H1 (cell line): ENCODE results near the gene TVP23A. TPM values are rescaled to one million over a fixed set of nuclear protein-coding genes. Genes with fewer than 3 reads are reported as not detected.

Experiments used
- BACH1 ChIP-seq: IDR thresholded peaks from 2 replicates; pipeline ENCODE4 v1.6.1; 2012; ENCODE audit warnings: low read length, improper control_type of control experiment
- CHD2 ChIP-seq: IDR thresholded peaks from 2 replicates; pipeline ENCODE4 v1.6.1; 2012; ENCODE audit warnings: low read length, improper control_type of control experiment
- EGR1 ChIP-seq: IDR thresholded peaks from 2 replicates; pipeline ENCODE4 v1.6.1; 2011; ENCODE audit warnings: low read depth, low read length, borderline replicate concordance
- JUND ChIP-seq: IDR thresholded peaks from 2 replicates; pipeline ENCODE4 v1.6.1; 2011; ENCODE audit warnings: mild to moderate bottlenecking, improper control_type of control experiment, low read length
- KDM5A ChIP-seq: fragments of 200-600 bp; IDR thresholded peaks from 2 replicates; pipeline ENCODE4 v1.7.1; 2012; ENCODE audit warnings: mild to moderate bottlenecking, low read length, inconsistent platforms, mixed read lengths
- SIRT6 ChIP-seq: IDR thresholded peaks from one replicate; pipeline ENCODE4 v1.7.1; 2012; ENCODE audit warnings: low read length, inconsistent platforms
- polyA plus RNA-seq, 7 experiments: library from polyadenylated mRNA; depleted of rRNA in 3 of 7; stranded (reverse) in 5 of 7; unstranded in 2 of 7; fragments of >200 nt in 5 of 7; fragments of 200-250 nt in 2 of 7; gene quantifications; 1 replicate in 5 of 7; 2 replicates in 1 of 7; 4 replicates in 1 of 7; pipeline versions ENCODE4 v1.2.1 to v1.2.3, GENCODE V29; 2011 to 2013; ENCODE audit warnings: missing spikeins in 2 of 7, mixed read lengths in 2 of 7
- total RNA-seq: library from RNA; stranded (reverse); fragmentation: NEBNext Ultra II Directional; extraction: Animal tissue kit (Norgen Biotek cat#: 25700); gene quantifications from 2 replicates; pipeline ENCODE4 v1.2.1, GENCODE V29; 2021

TVP23A gene
- total and polyA plus RNA-seq, 2 of the 8 experiments (the other 6 are each of a cell fraction or from before 2014, with no cell fraction given) = 2.2 to 3.1 TPM

- TF ChIP-seq BACH1 (no peak), KDM5A (no peak), JUND (no peak), EGR1 (no peak), SIRT6 (no peak), CHD2 (no peak)
Measured at GRCh38 chr16:10740845-10741208, 77.8 kb downstream of the TVP23A start (continued).
